ENCODE results near the gene PGGHG. TPM values are rescaled to one million over a fixed set of nuclear protein-coding genes. Genes with fewer than 3 reads are reported as not detected.

PGGHG gene
- total and polyA plus RNA-seq, 10 of the 15 experiments (the other 5 are each of a cell fraction or from before 2014, with no cell fraction given): 0.10 to 8.3 (median 1.8) TPM

DNA sequence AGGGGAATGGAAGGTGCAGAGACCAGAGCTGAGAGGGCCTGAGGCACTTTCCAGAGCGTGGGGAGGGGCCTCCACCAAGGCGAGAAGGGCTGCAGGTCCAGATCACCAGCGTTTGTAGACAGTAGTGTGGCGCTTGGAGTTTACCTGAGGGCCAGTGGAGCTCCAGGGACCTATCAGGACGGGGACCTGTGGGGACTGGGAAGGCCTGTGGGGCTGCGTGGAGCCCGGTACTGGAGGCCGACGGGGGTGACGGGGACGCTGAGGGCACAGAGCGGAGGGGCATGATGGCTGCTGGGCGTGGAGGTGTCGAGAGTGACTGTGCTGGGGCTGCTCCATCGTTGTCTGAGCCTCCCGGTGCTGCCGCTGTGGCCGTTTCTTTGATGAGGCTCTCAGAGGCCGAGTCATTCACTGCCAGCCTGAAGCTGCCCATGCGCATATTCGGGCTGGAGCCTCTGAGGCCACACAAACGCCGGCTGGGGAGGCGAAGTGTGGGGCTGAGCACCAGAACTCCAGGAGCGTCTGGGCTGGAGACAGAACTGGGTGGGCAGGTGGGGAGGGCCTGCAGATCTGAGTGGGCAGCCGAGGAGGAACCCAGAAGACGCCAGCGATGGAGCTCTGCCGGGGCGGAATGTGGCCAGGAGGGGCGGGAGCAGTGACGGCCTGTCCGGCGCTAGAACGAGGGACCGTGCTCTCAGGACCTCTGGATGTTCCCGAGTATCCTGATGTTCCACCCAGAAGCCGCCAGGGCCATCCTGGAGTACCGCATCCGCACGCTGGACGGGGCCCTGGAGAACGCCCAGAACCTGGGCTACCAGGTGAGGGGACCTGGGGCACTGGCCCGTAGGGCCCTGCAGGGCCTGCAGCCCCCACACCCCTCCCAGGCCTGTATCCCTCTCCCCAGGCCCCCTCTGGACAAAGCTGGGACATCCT is 2.6 kb downstream of the PGGHG start (continued):
- TF ChIP-seq NFXL1 (IDR thresholded peaks at IDR 0.05; ENCODE audit: borderline replicate concordance): no peak
- no peak for TF ChIP-seq PAX5 (IDR thresholded peaks at IDR 0.05; ENCODE audit: borderline replicate concordance, low read depth, low read length)
- no peak for TF ChIP-seq ZSCAN29 (IDR thresholded peaks at IDR 0.05)
- no peak for TF ChIP-seq RUNX3 (IDR thresholded peaks at IDR 0.05; ENCODE audit: low read length)
- TF ChIP-seq CBFB (IDR thresholded peaks at IDR 0.05; ENCODE audit: low read depth): no peak
- TF ChIP-seq CREB1 (IDR thresholded peaks at IDR 0.05; ENCODE audit: low read depth): no peak
- TF ChIP-seq, protein P1, sequence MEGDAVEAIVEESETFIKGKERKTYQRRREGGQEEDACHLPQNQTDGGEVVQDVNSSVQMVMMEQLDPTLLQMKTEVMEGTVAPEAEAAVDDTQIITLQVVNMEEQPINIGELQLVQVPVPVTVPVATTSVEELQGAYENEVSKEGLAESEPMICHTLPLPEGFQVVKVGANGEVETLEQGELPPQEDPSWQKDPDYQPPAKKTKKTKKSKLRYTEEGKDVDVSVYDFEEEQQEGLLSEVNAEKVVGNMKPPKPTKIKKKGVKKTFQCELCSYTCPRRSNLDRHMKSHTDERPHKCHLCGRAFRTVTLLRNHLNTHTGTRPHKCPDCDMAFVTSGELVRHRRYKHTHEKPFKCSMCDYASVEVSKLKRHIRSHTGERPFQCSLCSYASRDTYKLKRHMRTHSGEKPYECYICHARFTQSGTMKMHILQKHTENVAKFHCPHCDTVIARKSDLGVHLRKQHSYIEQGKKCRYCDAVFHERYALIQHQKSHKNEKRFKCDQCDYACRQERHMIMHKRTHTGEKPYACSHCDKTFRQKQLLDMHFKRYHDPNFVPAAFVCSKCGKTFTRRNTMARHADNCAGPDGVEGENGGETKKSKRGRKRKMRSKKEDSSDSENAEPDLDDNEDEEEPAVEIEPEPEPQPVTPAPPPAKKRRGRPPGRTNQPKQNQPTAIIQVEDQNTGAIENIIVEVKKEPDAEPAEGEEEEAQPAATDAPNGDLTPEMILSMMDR (IDR thresholded peaks at IDR 0.05 in 2 of 3, conservative IDR thresholded peaks at IDR 0.05 in 1 of 3; ENCODE audit: control insufficient read depth in 2 of 3, extremely low read depth in 1 of 3, insufficient read depth in 1 of 3, low read depth in 3 of 3, low read length in 3 of 3): no peak
- no peak for TF ChIP-seq JUNB (IDR thresholded peaks at IDR 0.05)

DNA sequence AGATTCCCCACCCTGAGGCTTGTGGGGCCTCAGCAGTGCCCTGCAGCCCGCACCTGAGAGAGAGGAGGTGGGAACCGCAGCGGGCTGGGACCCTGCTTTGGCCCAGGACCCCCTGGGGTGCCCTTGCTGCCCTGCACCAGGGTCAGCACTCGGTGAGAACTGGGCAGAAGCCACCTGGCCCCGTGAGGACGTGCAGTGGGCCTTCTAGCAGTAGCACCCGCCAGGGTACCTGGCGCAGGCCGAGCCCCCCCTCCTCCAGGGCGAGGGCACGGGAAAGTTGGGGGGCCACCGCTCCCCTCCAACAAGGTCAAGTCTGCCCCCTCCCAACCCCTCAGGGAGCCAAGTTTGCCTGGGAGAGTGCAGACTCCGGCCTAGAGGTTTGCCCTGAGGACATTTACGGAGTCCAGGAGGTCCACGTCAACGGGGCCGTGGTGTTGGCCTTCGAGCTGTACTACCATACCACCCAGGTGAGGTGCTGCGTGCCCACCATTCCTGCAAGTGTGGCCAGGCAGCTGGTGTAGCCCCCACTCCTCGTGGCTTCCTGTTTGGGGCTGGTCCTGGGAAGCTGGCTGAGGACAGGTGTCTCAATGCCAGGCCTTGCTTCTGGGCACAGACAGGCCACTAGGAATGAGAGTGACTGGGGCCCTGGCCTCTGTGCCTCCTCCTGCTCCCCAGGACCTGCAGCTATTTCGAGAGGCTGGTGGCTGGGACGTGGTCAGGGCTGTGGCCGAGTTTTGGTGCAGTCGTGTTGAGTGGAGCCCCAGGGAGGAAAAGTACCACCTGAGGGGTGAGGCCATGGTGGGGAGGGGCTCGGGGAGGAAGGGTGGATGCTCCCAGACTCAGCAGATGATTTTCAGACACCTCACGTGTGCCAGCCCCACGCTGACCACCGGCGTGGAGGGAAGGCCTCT is 3.5 kb downstream of the PGGHG start:
- no peak for FAIRE-seq
- Histone ChIP-seq H3K4me3 (no peak overlapping the region), H4K20me1 (ENCODE audit: control insufficient read depth, insufficient read depth) (no peaks in the 10 kb centered on the region), H3K4me1 (ENCODE audit: control insufficient read depth, insufficient read depth, low read length) (peaks cover 8% of the 10 kb centered on the region; the same call in 1 of the 2 replicates), H3K79me2 (ENCODE audit: control insufficient read depth, insufficient read depth, low read length) (no peaks in the 10 kb centered on the region), H3K4me2 (ENCODE audit: control insufficient read depth, insufficient read depth) (no peak overlapping the region), H3K9ac (ENCODE audit: control insufficient read depth, insufficient read depth, low read length) (no peak overlapping the region), H3K36me3 (ENCODE audit: control insufficient read depth in 2 of 2, insufficient read depth in 2 of 2, low read length in 1 of 2) (no peaks in the 10 kb centered on the region), H2AFZ (ENCODE audit: control insufficient read depth, low read depth, low read length) (no peak overlapping the region), H3K9me3 (replicated peaks; ENCODE audit: control insufficient read depth, insufficient read depth, low read length) (no peaks in the 10 kb centered on the region), H3K27ac (ENCODE audit: control insufficient read depth, insufficient read depth) (no peak overlapping the region), H3K27me3 (replicated peaks in 1 of 2; ENCODE audit: control insufficient read depth in 2 of 2, insufficient read depth in 2 of 2, low read length in 1 of 2) (peaks cover 1 to 2% of the 10 kb centered on the region in 2 experiments; a peak in 3 of 4 replicates)
- no TSS peak for BruUV-seq (replicated peaks)
- POLR2A ChIA-PET: no interaction called here
- RAD21 ChIA-PET (ENCODE audit: unreplicated experiment): no interaction called here
- ATAC-seq: no peak
- CTCF ChIA-PET: no interaction called here
- TF ChIP-seq GATAD2B (conservative IDR thresholded peaks at IDR 0.05; ENCODE audit: low read depth) (no peak), POU2F2 (IDR thresholded peaks at IDR 0.05; ENCODE audit: borderline replicate concordance, low read depth, low read length) (no peak)
- WGBS (ENCODE audit: insufficient coverage, insufficient replicate concordance, low lambda C conversion rate, missing lambda C conversion rate): 83% methylated on average over 29 of the region's 29 CpGs
- intact Hi-C loops (cut with micrococcal nuclease; ENCODE audit: unreplicated experiment) (no loop called here), in situ Hi-C loops (cut with MboI) (no loop called here)
- DNase-seq (ENCODE audit: low read depth, low spot score): no peak
- SMC1A ChIA-PET (ENCODE audit: uncharacterized antibody, unreplicated experiment): no interaction called here

Data from GM12878 (cell line).